22Rv1 (cell line): ENCODE data around the gene KRT77.

Experiments used
- CTCF ChIP-seq: fragments of 450-650 bp; IDR thresholded peaks from 2 replicates; pipeline ENCODE4 v1.5.1; 2017; ENCODE audit warnings: mild to moderate bottlenecking
- ZFX ChIP-seq: fragments of 450-650 bp; IDR thresholded peaks from 2 replicates; pipeline ENCODE4 v1.6.1; 2017; ENCODE audit warnings: antibody characterized with exemption, borderline replicate concordance

DNA sequence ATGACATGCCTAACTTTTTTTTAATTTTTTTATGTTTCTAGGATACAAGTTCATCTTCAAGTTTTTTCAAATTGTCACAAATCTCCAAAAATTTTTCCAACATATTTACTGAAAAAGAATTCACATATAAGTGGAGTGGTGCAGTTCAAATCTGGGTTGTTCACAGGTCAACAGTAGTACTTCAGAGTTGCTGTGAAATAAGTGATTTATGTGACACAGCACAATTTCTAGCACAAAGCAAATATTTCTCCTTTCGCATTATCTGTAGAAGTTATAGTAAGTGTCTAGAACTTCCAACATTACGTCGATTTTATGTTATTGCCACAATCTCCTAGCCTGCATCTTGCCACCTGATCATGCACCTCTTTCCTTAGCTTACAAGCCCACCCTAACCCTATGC is 41.7 kb downstream of the KRT77 start:
- TF ChIP-seq CTCF (no peak), ZFX (no peak)
